ENCODE data around the gene LRSAM1. TPM values are rescaled to one million over a fixed set of nuclear protein-coding genes. Genes with fewer than 3 reads are reported as not detected.

LRSAM1 gene
- total and polyA plus RNA-seq, 9 of the 15 experiments (the other 6 are each of a cell fraction or from before 2014, with no cell fraction given), result 0.07 to 16.2 (median 4.7) TPM

DNA sequence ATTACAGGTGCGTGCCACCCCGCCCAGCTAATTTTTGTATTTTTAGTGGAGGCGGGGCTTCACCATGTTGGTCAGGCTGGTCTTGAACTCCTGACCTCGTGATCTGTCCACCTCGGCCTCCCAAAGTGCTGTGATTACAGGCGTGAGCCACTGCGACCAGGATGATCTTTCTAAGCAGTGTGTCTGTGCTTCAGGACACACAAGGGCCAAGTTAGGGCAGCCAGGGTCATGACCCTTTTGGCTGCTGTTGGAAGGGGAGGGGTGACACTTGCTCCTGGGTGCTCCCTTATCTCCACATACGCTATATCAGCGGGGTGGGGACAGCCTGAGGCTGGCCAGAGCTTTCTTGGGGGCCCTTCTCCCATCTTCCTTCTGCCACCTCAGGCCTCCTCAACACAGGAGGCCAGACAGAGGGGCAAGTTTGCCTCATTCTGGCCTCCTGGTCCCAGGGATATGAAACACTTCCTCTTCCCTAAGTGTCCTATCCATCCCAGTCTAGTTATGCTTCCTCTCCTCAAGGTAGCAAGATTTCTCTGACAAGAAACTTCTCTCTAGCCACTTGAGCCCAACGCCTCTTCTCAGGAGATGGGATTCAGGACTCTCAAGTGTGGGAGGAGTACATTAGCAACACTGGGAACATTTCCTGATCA lies 29.1 kb upstream of the LRSAM1 start (continued):
- TF ChIP-seq, protein P1, sequence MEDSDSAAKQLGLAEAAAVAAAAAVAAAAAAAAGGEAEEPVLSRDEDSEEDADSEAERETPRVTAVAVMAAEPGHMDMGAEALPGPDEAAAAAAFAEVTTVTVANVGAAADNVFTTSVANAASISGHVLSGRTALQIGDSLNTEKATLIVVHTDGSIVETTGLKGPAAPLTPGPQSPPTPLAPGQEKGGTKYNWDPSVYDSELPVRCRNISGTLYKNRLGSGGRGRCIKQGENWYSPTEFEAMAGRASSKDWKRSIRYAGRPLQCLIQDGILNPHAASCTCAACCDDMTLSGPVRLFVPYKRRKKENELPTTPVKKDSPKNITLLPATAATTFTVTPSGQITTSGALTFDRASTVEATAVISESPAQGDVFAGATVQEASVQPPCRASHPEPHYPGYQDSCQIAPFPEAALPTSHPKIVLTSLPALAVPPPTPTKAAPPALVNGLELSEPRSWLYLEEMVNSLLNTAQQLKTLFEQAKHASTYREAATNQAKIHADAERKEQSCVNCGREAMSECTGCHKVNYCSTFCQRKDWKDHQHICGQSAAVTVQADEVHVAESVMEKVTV (CRISPR knock-in tag; IDR thresholded peaks at IDR 0.05), result no peak
- 0 out of 2 replicates have a peak, but pooled peaks have one; percentile 37 for TF ChIP-seq MTA3 (IDR thresholded peaks at IDR 0.05; ENCODE audit: borderline replicate concordance)
- peak; percentile 16; the same call in 1 of the 2 replicates for TF ChIP-seq CBFA2T2 (conservative IDR thresholded peaks at IDR 0.05)
- TF ChIP-seq BRD9 (IDR thresholded peaks at IDR 0.05; ENCODE audit: low read depth, partially characterized antibody), result no peak
- TF ChIP-seq L3MBTL2 (IDR thresholded peaks at IDR 0.05), result 0 out of 2 replicates have a peak, but pooled peaks have one; percentile 29
- TF ChIP-seq, protein P2, sequence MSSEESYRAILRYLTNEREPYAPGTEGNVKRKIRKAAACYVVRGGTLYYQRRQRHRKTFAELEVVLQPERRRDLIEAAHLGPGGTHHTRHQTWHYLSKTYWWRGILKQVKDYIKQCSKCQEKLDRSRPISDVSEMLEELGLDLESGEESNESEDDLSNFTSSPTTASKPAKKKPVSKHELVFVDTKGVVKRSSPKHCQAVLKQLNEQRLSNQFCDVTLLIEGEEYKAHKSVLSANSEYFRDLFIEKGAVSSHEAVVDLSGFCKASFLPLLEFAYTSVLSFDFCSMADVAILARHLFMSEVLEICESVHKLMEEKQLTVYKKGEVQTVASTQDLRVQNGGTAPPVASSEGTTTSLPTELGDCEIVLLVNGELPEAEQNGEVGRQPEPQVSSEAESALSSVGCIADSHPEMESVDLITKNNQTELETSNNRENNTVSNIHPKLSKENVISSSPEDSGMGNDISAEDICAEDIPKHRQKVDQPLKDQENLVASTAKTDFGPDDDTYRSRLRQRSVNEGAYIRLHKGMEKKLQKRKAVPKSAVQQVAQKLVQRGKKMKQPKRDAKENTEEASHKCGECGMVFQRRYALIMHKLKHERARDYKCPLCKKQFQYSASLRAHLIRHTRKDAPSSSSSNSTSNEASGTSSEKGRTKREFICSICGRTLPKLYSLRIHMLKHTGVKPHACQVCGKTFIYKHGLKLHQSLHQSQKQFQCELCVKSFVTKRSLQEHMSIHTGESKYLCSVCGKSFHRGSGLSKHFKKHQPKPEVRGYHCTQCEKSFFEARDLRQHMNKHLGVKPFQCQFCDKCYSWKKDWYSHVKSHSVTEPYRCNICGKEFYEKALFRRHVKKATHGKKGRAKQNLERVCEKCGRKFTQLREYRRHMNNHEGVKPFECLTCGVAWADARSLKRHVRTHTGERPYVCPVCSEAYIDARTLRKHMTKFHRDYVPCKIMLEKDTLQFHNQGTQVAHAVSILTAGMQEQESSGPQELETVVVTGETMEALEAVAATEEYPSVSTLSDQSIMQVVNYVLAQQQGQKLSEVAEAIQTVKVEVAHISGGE (CRISPR knock-in tag; IDR thresholded peaks at IDR 0.05), result peak in 1 of 3 experiments; percentile 28; a peak in 1 of 6 replicates
- TF ChIP-seq SMAD4 (CRISPR knock-in tag; conservative IDR thresholded peaks at IDR 0.05), result peak; percentile 37; the same call in 1 of the 2 replicates
- TF ChIP-seq HMG20A (CRISPR knock-in tag; conservative IDR thresholded peaks at IDR 0.05), result no peak
- TF ChIP-seq CBFA2T3 (IDR thresholded peaks at IDR 0.05), result peak; percentile 59
- TF ChIP-seq, protein P3, sequence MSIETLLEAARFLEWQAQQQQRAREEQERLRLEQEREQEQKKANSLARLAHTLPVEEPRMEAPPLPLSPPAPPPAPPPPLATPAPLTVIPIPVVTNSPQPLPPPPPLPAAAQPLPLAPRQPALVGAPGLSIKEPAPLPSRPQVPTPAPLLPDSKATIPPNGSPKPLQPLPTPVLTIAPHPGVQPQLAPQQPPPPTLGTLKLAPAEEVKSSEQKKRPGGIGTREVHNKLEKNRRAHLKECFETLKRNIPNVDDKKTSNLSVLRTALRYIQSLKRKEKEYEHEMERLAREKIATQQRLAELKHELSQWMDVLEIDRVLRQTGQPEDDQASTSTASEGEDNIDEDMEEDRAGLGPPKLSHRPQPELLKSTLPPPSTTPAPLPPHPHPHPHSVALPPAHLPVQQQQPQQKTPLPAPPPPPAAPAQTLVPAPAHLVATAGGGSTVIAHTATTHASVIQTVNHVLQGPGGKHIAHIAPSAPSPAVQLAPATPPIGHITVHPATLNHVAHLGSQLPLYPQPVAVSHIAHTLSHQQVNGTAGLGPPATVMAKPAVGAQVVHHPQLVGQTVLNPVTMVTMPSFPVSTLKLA (conservative IDR thresholded peaks at IDR 0.05), result 0 out of 4 replicates have a peak, but pooled peaks of 1 of the 2 experiments have one; percentile 28
- TF ChIP-seq ERF (CRISPR knock-in tag; IDR thresholded peaks at IDR 0.05), result no peak
- TF ChIP-seq ZNF24 (IDR thresholded peaks at IDR 0.05), result peak; percentile 25; the same call in 1 of the 2 replicates
- TF ChIP-seq TCF3 (CRISPR knock-in tag; IDR thresholded peaks at IDR 0.05), result peak; percentile 10; the same call in 1 of the 2 replicates
- TF ChIP-seq FOXJ2 (tag; IDR thresholded peaks at IDR 0.05), result no peak

All from K562 (cell line).